NB4 (cell line): Measurements from ENCODE around the gene ESCO1.

Experiments
- CTCF ChIP-seq: IDR thresholded peaks from one replicate; pipeline ENCODE4 v1.5.1; 2012; ENCODE audit warnings: low read depth, low read length
- MAX ChIP-seq: IDR thresholded peaks from 2 replicates; pipeline ENCODE4 v1.6.1; 2011; ENCODE audit warnings: low read depth, low read length
- POLR2A ChIP-seq: IDR thresholded peaks from 2 replicates; pipeline ENCODE4 v1.6.1; 2011; ENCODE audit warnings: mild to moderate bottlenecking; ENCODE audit not compliant: insufficient read length; ENCODE audit errors: extremely low read depth

GRCh38 chr18:21593540-21594257, 6.8 kb downstream of the ESCO1 start:
- TF ChIP-seq CTCF = no peak
- no peak for TF ChIP-seq MAX
- TF ChIP-seq POLR2A = no peak
